Stimulated activated CD4-positive, alpha-beta T cell treated with anti-CD3 and anti-CD28 coated beads, Interleukin-12 subunit alpha, Interleukin-12 subunit beta, amount 100 ng/mL, for 48 hours (primary cell): Measurements from ENCODE around the gene AFG3L2.

Source experiments
- DNase-seq, 3 donors: peaks; one replicate each; pipeline ENCODE4 v3.0.0-alpha.2; 2020; ENCODE audit warnings: low read depth in 2 of 3, low spot score in 1 of 3

Gene AFG3L2

DNA sequence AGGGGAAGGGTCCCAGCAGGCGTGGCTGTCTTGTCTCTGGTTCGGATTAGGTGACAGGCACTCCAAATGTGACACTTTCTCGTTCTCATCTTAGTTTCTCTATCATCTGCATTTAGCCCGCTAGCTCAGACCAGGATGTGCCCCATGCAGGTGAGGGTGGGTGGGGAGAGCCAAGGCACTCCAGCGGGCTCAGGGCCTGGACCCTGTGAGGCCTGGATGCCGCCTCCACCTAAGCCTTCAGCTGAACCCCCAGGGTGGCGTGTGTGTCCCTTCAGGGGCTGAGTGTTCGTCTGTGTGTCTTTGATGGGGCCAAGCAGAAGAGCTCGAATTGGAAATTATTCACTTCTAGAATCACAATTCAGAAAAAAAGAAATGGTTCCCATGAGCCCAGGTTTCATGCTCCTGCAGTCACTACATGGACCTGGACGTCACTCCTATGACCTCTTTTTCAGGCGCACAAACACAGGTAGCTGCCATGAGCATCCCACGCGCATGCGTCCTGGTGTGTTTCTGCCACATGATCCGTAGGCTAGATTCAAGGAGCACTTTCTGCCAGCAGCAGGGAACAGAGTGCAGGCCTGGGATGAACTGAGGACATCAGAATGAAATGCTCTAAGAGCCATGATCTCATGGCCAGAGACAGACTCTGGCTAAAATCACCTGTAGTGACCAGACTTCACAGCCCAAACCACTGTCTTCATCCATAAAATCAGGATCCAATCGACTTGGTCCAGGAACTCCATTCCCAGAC is 97.1 kb downstream of the AFG3L2 start:
- DNase-seq: no peak
